ENCODE measurements around the gene FLNB.

DNA sequence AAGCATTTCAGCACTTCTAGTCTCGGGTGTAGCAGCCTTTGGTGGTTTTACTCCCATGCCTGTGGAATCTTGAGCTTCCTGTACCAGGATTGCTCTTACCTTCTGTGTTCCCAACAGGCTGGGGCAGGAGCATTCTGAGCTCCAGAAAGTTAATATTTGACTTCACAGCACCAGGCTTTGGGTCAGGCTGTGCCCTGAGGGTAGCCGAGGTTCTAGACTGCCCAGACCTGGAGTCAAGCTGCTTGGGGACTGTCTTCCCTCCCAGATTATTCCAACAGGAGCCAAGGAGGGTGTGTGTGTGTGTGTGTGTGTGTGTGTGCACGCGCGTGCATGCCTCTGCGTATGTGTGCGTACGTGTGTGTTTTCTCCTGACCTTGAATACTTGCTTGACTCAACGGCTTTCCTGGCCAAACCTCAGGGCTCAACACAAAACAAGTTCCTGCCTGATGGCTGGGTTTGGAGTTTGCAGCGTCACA is 94.8 kb downstream of the FLNB start:
- TF ChIP-seq EZH2 (IDR thresholded peaks at IDR 0.05; ENCODE audit: insufficient read depth, low read length) = no peak
- TF ChIP-seq, protein P1, sequence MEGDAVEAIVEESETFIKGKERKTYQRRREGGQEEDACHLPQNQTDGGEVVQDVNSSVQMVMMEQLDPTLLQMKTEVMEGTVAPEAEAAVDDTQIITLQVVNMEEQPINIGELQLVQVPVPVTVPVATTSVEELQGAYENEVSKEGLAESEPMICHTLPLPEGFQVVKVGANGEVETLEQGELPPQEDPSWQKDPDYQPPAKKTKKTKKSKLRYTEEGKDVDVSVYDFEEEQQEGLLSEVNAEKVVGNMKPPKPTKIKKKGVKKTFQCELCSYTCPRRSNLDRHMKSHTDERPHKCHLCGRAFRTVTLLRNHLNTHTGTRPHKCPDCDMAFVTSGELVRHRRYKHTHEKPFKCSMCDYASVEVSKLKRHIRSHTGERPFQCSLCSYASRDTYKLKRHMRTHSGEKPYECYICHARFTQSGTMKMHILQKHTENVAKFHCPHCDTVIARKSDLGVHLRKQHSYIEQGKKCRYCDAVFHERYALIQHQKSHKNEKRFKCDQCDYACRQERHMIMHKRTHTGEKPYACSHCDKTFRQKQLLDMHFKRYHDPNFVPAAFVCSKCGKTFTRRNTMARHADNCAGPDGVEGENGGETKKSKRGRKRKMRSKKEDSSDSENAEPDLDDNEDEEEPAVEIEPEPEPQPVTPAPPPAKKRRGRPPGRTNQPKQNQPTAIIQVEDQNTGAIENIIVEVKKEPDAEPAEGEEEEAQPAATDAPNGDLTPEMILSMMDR (IDR thresholded peaks at IDR 0.05; ENCODE audit: insufficient read depth, low read depth, low read length) = no peak
